HG03457 (cell line): Measurements from ENCODE around the gene RASAL2.

ENCODE experiments used
- ATAC-seq: cut with Tn5 transposase; IDR thresholded peaks from one replicate; pipeline ENCODE4 v1.9.1; 2021; ENCODE audit warnings: moderate number of reproducible peaks; ENCODE audit not compliant: unreplicated experiment

Gene RASAL2

DNA sequence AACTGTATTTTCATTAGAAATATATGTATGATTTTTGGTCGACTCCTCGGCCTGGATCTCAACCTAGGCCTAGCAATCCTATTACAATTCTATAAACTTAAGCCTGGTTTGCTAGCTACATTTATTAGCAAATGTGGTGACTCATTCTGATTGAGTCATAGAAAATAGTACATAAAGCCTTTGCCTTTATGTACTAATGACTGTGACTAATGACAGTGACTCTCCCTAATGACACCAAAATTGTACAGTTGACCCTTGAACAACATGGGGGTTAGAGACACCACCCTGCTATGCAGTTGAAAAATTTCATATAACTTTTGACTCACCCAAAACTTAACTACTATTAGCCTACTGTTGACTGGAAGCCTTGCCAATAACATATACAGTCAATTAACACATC lies 324.0 kb downstream of the RASAL2 start:
- no peak for ATAC-seq

DNA sequence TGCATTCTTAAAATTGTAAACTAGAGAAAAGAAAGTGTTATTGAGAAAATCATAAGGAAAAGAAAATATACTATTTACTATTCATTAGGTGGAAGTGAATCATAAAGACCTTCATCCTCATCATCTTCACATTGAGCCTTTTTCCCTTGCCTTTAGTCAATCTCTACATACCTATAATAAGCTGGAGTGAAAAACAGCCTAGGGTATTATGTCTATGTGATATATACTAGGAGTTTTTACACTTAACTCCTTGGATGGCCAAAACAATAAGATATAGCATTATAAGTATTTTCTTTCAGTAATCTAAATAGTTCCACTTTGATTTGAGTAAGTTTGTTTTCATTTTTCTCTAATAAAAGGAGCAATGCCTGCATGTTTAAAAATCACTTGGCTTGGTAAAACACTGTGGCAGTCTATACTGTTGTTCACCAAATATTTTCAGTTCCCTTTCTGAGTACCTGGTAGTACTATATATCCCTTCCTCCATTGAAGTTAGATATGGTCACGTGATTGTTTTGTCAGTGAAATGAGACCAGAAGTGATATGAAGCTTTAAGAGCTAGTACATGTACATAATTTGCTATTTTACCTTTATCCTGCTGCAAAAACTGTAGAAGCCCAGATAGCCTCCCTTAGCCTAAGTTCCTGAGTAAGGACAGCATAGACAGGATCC lies 324.5 kb downstream of the RASAL2 start:
- ATAC-seq, result peak; percentile 75

DNA sequence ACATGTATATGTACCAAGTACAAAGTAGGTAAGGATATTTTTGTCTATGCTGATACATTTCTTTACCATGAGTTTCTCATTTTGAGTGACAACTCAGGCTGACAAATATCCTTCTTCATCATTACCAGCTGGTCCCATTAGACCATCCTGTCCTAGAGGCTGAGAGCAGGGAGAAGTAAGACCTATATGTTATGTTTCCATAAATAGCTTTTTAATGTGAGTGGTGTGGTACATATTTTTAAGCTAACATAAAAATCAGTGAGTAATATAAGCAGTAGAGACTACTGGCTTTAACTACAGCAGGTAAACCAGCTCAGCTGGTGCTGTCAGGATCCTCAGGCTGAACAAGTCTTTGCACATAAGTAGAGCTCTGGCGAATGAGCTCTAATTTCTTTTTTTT lies 340.5 kb downstream of the RASAL2 start:
- ATAC-seq, result no peak

DNA sequence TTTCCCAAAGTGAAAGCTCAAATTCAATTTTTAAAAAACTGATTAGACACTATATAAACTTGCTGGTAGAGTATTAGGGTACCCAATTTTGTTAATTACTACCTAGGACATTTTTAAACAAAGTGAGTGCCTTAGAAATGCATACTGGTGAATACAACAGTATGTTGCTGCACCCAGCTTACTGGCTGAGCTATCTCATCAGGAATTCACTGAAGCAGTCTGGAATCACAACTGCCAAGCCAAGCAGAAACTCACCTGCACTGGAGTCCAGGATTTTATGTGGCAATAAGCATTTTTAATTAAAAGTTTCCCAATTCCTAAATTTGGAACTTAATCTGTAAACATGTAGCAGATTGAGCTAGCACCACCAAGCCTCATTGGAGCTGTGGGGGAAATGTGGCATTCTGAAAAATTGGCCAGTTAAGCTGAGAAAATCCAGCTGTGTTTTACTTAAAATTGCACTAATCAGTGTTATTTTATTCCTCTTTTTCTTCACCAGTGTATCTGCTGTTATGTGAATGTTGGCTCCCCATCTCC lies 341.1 kb downstream of the RASAL2 start:
- no peak for ATAC-seq

DNA sequence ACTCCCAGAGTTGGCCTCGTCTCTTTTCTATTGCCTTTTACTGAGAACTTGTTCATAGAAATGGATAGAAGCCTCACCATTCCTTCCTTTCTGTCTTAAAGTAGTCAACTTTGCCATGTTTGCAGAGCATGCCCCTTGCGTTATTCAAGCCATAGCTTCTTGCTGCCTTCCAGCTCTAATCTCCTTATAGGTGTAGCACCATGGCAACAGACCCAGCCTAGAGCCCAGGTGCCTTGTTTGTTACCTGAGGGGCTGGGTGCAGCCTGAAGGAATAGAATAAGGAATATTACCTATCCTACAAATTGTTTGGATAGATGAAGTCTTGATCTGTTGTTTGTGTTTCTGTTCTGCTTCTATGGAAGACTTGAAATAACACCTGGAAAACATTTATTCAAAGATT lies 343.0 kb downstream of the RASAL2 start:
- no peak for ATAC-seq

DNA sequence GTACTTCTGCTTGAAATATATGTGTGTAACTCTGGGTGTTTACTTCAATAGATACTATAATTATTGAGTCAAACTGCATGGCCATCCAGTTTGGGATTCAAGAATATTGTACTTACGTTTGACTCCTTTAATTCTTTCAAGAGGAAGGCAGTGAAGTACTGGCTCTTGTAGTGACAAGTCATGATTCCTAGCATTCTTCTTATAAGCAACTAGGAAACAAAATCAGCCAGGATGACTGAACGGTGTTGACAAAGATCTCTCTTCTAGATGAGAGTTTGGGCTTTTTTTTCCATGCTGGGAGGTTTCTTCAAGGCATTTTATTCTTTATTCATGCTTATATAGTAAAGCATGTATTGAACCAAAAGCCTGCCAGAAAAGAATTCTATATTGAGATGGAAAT lies 344.5 kb downstream of the RASAL2 start:
- no peak for ATAC-seq

DNA sequence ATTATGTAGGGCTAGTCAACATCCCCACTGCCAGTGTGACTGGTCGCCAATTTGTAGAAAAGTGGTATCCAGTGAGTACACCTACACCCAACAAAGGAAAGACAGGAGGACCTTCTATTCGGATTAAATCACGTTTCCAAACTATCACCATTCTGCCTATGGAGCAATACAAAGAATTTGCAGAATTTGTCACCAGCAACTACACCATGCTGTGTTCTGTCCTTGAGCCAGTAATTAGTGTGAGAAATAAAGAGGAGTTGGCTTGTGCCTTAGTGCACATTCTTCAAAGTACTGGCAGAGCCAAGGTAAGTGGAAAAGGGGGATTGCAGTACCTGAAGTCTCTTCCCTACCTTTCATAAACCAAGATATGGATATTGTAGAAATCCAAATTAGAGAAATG lies 349.0 kb downstream of the RASAL2 start:
- no peak for ATAC-seq

DNA sequence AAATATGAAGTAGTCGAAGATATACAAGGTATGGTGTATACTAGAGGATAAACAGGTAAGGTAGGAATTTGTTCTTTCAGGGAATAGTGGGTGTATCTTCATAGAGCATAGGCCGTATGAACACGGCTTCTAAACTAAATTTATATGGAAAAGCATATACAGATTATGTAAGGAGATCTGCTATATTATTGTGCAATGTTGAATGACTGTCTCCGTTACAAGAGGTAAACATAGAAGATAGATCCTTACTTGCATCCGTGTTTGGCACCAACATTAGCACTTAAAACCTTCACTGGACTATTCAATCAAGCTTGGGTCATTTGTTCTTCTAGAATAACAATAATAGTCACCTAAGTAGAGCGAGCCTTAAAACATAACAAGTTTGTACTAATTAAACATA lies 357.0 kb downstream of the RASAL2 start:
- no peak for ATAC-seq

DNA sequence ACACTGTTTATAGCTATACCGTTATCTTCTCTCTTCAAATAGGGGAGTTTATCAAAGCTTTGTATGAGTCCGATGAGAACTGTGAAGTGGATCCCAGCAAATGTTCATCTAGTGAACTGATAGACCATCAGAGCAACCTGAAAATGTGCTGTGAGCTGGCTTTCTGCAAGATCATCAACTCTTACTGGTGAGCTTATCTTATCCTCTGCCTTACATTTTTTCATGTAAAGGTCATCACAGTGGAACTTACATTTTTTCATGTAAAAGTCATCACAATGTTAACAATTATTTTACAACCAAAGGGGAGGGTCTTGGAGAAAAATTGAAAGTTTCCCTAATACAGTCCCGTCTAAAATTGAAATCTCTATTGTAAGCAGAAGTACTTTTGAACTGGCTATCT lies 357.6 kb downstream of the RASAL2 start:
- no peak for ATAC-seq

DNA sequence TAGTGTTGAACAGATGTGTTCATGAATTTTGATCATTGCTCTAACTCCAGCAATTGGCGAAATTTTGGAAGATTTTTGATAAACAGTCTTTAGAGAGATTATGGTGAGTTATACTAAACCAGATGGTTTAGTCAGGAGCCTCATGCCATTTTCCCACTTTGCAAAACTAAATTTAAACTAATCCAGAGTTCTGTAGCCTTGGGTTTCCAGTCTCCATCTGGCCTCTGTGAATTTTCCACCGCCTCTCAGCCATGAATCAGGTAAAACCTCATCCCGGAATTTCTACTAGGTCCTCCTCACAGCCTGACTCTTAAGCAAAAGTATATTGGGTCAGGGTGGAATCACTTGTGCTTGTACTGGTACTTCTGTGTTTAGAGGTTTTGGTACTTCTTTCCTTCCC lies 358.1 kb downstream of the RASAL2 start:
- ATAC-seq, result no peak

DNA sequence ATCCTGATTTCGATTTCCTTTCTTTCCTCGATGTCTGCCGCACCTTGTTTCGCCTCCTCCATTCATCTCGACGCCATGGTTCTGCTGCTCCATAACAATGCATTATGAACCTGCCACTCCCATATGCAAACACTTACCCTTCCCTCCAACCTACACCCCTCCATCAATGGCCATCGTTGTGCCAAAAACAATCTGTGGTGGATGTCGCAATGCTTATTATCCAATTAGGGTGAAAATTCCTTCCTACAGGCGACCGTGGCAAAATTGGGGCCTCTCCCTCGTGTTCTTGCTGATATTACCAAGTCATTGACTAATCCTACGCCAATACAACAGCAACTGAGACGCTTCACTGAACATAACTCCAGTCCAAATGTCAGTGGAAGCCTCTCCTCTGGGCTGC lies 362.6 kb downstream of the RASAL2 start:
- ATAC-seq, result no peak

DNA sequence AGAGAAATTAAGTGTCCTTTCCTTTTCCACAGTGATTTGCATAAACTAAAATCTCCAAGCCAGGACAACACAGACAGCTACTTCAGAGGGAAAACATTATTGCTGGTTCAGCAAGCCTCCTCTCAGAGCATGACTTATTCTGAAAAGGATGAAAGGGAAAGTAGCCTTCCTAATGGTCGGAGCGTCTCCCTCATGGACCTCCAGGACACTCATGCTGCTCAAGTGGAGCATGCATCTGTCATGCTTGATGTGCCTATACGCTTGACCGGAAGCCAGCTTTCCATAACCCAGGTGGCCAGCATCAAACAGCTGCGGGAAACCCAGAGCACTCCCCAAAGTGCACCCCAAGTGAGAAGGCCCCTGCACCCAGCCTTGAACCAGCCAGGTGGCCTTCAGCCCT lies 363.7 kb downstream of the RASAL2 start:
- no peak for ATAC-seq

DNA sequence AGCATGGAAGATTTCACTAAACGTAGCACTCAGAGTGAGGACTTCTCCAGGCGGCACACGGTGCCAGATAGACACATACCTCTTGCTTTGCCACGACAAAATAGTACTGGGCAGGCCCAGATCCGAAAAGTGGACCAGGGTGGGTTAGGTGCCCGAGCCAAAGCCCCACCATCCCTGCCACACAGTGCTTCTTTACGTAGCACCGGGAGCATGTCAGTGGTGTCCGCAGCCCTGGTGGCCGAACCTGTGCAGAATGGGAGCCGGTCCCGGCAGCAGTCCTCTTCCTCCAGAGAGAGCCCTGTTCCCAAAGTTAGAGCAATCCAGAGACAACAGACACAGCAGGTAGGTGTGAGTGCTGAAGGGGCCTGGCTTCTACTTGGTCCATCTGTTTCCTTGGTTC lies 364.3 kb downstream of the RASAL2 start:
- ATAC-seq, result no peak

DNA sequence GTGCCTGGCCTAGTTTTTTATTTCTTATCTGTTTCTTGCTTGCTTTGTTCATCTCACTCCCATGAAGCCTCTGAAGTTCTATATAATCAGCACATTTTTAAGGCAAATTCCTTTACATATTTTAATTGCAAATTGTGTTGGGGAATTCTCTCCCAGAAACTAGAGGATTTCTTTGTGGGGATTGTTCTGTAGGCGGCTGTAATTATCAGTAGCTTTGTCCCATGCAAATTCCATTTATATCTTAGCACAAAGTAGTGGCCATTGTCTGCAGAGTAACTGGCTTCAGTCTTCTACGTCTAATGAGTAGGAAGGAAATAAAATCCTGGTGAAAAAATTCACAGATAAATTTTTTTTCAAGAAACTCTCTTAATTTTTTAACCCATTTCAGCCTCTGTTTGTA lies 367.2 kb downstream of the RASAL2 start:
- ATAC-seq, result no peak

DNA sequence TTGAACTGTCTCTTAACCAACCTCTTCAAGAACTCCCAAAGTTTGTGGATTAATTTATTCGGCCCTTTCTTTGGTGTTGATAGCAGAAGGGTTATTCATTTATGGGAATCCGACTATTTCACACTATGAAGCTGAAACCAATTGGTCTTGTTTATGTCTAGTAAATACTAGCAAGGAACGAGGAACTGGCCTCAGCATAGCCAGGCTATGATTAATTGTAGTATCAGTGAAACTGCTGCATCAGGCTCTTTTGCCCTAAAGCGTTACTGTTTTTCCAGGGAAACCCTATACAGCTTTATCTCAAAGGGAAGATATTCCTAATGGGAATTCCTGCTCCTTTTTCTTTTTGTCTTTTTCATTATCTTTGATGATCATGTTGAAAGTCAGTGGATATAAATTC lies 367.8 kb downstream of the RASAL2 start:
- ATAC-seq, result no peak

DNA sequence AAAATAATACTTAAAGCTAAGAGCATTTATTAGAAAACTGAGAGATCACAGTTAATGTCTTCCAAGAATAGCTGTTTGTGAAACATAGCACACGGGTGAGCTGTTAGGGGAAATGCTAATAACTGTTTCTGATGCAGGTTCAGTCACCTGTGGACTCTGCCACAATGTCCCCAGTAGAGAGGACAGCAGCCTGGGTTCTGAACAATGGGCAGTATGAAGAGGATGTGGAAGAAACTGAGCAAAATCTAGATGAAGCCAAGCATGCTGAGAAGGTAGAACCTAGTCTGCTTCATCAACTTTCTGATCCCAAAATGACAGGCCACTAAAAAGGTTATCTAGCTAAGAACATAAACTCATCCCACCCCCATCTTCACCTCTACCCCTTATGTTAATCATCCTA lies 370.2 kb downstream of the RASAL2 start:
- ATAC-seq, result no peak

DNA sequence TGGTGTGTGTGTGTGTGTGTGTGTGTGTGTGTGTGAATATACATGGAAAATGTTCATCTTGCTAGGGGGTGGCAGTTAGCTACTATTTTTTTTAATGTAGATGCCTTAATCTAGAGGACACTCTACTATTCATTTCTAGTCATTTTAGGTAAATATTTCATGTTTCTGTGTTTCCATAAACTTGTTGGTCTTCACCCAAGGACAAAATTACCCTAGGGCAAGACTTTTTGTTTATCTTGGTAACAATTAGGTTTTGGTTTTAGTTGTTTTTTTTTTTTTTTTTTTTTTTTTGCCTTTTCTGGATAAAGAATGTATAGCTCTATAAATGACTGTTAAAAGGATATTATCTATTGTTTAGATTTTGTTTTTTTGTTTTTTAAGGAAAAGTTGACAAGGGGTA lies 370.7 kb downstream of the RASAL2 start:
- ATAC-seq, result no peak

DNA sequence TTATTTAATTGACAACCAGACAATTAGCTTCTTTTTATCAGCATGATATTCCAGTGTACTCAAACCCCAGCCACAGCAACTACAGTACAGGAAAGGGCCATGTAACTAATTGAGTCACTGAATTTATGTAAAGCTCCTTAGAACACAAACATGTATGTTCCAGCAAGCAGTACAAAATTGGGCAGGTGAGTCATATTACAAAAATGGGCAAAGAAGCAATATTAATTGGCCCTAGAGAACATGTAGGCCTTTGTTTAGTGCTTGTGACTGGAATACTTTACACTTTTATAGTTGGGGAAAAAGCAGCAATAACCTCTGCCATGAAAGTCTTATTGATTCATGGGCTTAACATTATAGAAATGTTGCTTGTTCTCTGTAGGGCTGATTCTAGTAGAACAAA lies 371.1 kb downstream of the RASAL2 start:
- ATAC-seq, result no peak

DNA sequence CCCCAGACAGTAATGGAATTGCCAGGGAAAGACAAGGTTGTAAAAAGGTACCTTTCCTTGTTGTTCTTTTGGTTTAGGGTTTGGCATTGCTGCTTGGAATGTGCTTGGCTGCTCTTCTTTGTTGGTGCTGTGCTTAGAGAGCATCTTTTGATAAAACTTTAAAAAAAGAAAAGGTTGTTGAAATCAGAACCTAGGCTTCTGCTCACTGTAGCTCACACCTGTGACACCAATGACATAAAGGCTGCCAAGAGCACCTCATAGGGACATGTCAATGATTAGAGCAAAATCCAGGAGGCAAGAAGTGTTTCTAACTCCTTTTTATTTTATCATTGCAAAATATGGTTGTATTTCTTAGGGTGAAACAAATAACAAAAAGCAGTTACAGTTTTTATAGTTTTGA lies 373.9 kb downstream of the RASAL2 start:
- no peak for ATAC-seq

DNA sequence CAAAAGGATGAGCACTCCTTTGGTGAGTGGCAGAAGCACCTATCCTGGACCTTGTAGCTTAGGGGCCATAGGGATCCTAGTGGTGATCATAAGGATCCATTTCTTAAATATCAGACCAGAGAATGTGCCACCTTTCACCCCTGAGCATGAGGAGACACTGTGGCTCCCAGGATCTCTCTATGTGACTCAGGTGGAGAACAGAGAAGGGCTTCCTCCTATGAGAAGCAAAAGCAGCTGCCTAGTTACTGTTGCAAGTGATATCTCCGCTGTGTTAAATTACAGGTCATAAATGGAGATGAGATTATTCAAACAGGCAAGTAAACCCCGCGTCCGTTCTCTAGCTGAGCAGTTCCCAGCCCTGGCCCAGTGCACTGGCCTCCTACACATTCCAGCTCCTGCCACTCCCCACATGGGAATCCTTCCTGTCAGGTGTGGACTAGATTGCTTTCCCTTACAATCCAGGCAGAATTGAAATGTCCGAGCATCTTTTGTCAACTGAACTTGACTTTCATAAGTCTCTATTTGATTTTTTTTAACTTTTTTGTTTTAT lies 376.6 kb downstream of the RASAL2 start:
- ATAC-seq, result no peak

DNA sequence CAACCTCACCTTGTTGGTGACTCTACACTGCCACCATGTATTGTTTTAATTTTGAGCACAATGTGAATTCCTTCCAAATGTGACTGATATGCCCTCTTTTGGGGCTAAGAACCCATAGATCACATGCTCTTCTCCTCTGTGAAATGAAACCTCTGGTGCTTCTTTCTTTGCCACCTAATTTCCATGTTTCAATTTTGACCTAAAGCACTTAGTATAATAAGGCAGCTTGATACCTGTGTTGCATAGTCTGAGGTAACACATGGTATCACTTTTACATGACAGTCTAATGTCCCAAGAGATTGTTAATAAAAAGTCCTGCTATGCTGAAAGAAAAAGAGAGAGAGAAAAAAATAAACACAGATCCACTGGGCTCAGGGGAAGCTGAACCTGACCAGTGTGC lies 378.6 kb downstream of the RASAL2 start:
- ATAC-seq, result no peak

DNA sequence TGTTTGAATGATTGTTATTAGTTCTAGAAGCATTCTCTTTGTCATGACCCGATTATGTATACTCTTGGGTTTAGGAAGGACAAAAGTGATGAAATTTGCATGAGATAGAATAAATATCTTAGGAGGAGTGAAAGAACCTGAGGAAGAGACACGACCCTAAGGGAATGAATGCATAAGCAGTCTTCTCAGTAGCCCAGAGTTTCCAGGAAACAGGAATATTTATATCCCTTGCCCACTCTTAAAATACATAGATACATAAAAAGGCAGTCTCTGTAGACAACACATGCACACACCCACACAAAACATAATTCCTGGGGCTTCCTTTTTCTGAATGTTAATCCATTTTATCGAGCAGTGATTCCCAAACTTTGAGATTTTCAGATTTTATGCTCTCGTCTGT lies 383.5 kb downstream of the RASAL2 start:
- ATAC-seq, result no peak

DNA sequence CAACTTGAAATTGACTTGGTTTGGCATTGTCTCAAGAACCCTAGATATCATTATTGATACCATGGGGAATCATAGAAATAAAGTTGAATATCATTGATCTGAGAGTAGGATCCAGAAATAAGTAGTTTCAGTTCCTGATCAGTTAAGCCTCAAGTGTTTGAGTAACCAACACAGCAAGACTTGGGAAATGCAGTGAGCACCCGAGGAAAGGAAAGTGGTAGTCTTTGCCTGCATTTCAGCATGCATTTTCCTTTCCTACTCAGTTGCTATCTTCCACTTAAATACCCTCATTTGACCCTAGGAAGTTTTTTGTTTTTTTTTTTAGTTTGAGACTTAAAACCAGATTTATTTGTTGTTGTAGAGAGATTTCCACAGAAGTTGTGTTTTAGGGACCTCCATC lies 383.9 kb downstream of the RASAL2 start:
- ATAC-seq, result no peak
